NK-92 (cell line): ENCODE data around the gene DLG4.
"Not testable (repeated sequence)": the region's sequence is repeated elsewhere in the genome, so short reads cannot be mapped to it uniquely, and the experiment has no call there.

ENCODE experiments used
- DNase-seq: peaks from one replicate; lab custom pipeline; 2025; ENCODE audit not compliant: unreplicated experiment; lab: John Stamatoyannopoulos, UW

DLG4 gene

DNA sequence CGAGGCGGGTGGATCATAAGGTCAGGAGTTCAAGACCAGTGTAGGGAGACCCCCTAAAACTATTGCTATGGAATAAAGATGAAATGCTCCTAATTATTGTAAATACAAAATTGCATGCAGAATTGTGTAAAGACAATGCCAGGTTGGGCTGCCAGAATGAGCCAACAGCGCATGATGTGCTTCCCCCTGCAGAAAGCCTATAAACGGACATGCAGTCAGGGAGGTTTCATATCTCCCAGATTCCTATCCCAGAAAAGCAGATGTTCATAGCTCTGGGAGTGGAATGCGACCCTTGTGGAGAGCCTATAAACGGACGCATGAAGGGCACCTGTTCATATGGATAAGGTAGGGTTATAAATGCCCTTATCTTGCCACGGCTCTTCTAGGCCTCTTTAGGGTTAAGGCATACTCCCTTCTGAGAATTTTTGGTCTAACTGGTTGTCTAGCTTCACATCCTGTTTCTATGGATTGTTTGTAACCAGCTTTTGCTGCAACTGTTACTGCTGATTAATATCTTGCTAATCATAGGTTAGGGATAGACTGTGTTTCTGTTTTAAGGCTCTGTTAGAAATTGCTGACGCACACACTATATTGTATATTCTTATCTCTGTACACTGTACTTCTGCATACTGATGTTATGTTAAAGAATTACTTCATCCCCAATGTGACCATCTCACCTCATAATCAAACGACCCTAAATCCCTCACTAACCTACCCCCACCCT lies 50.6 kb downstream of the DLG4 start:
- DNase-seq: not testable (repeated sequence)

DNA sequence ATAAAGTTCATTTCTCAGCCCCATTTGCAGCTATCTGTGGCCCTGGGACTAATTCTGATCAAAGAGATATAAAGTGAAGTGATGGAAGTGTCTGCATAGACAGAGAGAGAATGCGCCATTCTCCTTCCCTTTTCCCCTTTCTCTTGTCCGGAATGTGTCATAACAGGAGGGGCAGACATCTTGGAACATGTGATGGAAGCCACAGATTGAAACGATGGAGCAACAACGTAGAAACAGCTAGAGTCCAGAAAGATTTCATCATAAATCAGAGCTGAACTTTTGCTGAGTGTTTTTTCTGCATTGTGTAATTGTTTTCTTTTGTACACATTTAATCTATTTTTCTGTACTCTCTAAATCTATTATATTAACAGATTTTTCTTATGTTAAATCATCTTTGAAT lies 51.8 kb downstream of the DLG4 start:
- no peak for DNase-seq

DNA sequence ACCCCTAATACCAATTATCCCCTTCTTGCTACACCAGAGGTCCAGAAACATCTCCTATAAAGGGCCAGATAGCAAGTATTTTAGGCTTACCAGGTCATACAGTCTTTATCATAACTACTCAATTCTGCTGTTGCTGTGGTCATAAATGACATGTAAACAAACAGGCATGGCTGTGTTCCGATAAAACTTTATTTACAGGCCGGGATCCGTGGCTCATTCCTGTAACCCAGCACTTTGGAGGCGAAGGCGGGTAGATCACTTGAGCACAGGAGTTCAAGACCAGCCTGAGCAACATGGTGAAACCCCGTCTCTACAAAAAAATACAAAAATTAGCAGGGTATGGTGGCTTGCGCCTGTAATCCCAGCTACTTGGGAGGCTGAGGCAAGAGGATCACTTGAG lies 52.8 kb downstream of the DLG4 start:
- DNase-seq: no peak

DNA sequence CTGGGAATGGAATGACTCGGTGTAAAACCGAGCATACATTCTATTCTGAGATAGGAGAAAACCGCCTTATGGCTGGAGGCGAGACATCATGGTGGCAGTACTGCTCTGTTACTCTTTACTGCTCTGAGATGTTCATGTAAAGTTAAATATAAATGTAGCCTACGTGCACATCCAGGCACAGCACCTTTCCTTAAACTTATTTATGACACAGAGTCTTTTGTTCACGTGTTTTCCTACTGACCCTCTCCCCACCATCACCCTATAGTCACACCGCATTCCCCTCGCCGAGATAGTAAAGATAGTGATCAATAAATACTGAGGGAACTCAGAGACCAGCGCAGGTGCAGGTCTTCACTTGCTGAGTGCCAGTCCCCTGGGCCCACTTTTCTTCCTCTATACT lies 60.1 kb downstream of the DLG4 start:
- DNase-seq: not testable (repeated sequence)

DNA sequence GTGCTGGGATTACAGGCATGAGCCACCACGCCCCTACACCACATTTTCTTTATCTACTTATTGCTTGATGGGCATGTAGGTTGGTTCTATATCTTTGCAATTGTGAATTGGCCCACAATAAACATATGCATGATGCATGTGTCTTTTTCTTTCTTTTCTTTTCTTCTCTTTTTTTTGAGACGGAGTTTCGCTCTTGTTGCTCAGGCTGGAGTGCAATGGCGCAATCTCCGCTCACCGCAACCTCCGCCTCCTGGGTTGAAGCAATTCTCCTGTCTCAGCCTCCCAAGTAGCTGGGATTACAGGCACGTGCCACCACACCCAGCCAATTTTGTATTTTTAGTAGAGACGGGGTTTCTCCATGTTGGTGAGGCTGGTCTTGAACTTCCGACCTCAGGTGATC lies 61.2 kb downstream of the DLG4 start:
- not testable (repeated sequence) for DNase-seq

DNA sequence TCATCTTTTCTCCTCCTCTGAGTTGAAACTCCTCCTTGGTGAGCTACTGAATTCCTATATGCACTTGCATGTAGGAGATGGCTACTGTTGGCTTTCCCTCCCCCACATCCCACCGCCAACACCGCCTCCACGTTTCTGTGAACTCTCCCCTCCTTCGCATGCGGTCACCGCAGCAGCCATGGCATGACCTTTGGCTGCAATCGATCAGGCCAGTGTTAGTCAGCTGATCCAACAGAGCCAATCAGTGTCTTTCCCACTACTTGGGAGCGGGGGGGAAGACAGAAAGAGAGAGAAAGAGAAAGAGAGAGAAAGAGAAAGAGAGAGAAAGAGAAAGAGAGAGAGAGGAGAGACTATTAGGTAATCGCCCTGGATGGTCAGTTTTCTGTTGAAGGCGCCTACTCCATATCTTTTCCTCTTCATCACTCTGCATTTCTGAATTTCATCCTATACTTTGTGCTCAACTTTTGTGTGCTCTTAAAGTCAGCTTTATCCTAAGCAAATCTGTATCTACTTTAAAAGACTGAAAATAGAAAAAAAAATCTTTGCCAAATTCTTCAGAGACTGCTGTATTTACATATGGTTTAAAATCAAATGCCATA lies 63.2 kb downstream of the DLG4 start:
- DNase-seq: no peak

DNA sequence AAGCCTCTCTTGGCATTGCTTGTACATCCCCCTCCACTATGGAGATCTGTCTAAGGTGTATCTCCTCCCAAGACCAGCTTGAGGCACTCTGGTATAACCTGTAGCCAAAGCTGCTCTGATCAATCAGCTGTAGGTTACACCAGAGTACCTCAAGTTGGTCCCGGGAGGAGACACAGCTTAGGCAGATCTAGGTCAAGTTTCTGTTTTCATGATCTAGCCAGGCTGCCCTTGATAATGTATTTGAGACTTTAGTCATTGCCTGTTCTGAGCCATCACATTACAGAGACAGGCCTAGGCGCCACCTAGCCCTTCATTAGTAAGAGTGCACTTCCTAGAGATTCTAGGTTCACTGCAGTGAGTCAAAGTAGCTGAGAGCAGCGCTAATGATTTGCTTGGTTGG lies 71.9 kb downstream of the DLG4 start:
- DNase-seq: no peak

DNA sequence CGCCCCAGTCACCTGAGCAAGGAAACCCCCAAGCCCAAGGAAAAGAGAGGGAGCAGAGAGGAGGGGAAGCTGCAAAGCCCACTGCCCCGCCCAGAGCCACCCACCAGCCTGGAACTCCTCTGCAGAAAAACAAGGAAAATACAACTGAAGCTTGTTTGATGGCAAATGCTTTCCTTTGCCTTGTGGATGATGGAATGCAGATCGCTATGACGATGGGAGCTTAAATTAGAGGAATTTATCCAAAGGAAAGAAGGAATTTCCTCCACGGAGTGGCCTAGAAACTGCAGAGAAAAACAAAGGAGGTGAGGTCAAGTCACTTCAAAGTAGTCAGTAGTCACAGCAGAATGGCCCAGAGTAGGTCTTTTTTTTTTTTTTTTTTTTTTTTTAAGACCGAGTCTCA lies 73.5 kb downstream of the DLG4 start:
- DNase-seq: no peak

DNA sequence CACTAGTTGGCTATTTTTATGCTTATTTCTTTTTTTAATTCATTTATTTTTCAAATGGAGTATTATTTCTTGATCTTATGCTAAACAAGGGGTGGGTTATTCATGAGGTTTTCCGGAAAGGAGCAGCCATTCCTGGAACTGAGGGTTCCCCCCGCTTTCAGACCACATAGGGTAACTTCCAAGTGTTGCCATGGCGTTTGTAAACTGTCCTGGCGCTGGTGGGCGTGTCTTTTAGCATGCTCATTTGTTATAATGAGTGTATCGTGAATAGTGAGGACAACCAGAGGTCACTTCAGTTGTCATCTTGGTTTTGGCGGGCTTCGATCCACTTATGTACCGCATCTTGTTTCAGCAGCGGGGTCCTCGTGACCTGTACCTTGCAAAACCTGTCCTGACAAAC lies 75.4 kb downstream of the DLG4 start:
- no peak for DNase-seq

DNA sequence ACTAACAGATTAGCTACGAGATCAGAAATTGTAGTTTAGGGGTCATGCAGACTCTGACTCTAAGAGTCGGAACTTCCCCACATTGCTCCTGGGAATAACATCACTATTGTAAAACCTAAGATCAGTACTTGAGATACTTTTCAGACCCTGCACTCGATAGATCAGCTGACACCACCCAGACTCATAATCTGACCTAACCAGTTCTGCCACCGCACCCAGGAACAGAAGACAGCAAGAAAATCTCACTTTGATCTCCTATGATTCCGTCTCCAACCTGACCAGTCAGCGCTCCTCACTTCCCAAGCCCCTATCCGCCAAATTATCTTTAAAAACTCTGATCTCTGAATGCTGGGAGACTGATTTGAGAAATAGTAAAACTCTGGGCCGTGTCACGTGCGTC lies 77.8 kb downstream of the DLG4 start:
- DNase-seq: no peak

DNA sequence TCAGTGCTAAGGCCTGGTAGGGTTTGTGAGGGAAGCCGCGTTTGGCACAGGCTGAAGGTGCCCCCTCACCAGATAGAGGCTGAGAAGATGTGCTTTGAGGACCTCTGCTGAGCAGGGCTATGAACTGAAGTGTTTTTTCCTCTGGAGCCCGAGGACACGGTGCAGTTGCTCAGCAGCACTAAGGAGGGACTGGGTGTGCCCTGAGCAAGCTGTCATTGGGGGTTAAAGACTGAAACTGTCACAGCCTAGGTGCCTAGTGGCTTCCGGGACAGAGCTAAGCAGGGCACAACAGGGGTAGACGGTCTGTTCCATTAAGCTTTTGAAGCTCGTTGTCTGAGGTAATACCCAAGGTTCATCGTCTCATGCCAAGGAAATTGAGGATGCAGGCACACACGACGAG lies 80.2 kb downstream of the DLG4 start:
- no peak for DNase-seq

DNA sequence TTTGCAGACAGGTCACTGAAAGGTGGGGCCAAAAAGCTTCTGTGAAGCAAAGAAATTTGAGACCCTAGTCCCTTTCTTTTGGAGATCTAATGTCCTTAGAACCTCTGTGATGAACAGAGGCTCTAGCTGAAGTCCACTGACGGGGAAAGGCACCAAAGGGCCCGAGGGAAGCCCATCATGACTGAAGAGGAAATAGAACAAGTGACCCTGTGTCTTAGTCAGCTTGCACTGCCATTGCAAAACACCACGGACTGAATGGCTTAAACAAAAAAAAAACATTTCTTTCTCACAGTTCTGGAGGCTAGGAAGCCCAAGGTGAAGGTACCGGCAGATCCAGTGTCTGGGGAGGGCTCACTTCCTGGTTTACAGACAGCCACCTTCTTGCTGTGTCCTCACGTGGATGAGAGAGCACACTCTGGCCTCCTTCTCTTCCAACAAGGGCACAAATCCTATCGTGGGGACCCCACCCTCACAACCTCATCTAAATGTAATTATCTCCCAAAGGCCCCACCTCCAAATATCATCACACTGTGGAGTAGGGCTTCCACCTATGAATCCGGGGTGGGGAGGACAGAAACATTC lies 80.7 kb downstream of the DLG4 start:
- no peak for DNase-seq

DNA sequence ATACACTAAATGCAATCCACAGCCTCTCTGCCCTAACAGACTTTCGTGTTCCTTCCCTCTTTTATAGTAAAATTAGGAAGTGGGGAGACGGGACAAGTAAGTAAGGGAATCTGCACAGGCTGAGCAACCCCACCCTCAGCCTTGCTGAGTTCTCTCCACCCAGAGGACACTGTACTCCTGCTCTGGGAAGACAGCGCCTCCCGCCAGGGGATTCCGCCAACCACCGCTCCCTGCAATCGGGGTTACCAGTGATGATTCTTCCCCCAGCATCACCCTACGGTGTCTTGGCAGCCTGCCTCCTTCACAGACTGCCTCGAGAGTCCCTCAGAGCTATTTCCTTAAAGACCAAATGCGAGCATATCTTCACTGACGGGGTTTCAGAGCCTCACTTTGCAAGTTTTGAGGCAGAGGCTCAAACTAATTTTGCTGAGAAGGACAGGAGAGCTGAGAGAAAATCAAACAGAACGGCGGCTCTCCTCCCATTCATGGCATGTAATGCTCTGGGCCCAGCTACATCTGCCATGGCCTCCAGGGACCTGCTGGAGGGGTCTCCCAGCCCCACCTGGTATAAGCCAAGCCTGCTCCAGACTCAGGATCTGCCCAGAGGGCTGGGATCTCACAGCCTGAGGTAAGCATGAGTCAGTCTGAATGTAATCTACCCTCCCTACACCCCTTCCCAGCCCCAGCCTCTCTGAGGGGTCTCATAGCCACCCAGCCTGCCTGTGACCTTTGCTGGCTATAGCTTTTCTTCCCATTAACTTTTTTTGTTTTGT lies 82.3 kb downstream of the DLG4 start:
- no peak for DNase-seq
